T-helper 2 cell treated with Interferon-gamma antibody and Interleukin-4, amounts not matched to agents 100 ng/mL and 5 ng/mL, for 36 hours (primary cell): Measurements from ENCODE around the gene EGR1. TPM values are rescaled to one million over a fixed set of nuclear protein-coding genes. Genes with fewer than 3 reads are reported as not detected.

Source experiments
- intact Hi-C: fragments of 100-400 bp; cut with micrococcal nuclease; formaldehyde crosslinking; loops from one replicate; pipeline ENCODE4 v1.15.1; 2023
- total RNA-seq: library from RNA; stranded (reverse); gene quantifications from 2 replicates; pipeline ENCODE4 v1.2.3, GENCODE V29; 2022

EGR1 gene
- total RNA-seq: 7.5 TPM in 2 replicates

- intact Hi-C loops: loop anchor here (1.0 to 10.0 kb wide), 9 partner anchors 27 to 1099 kb away; partner anchors contain the start of genes FAM53C, HNRNPA0, HSPA9 and KIF20A
These were observed at the start of gene EGR1 for GRCh38 chr5:138465261-138466124. TSS of gene EGR1 (plus strand) at chr5:138465479. CDS start at chr5:138465762, 283 bp downstream.

DNA sequence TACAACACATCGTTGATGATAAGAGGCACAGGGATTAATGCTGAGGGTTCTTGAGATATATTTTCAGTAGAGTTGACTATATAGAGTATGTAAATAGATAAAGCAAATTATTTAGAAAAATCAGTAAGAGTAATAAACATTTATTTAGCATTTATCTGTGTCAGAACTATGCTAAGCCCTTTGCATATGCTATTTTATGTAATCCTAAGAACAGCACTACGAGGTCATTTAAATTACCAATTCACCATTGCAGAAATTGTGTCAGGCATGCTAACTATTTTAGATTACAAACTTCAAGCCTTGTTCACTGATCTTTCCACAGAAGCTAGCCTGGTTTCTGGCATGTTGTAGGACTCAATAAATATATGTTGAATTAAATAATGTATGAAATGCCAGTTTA, 46.8 kb upstream of the EGR1 start:
- intact Hi-C loops: no loop called here

DNA sequence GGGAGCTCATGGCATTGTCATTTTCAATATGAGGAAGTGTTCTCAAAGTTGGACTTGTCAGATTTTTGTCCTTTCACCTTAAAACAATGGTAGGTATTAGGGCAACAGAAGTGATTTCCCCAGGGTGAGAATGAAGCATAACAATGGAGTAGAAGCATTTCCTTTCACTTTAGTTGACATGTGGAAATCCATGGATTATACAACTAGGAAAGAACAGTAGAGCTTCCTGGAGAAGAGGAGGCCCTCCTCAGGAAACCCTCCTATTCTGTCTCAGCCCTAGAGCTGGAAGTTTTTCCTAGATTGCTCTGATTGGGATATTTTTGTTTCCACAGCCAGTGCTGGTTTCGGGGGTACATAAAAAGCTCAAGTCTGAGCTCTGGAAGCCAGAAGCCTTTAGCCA, 40.2 kb upstream of the EGR1 start:
- intact Hi-C loops: no loop called here

DNA sequence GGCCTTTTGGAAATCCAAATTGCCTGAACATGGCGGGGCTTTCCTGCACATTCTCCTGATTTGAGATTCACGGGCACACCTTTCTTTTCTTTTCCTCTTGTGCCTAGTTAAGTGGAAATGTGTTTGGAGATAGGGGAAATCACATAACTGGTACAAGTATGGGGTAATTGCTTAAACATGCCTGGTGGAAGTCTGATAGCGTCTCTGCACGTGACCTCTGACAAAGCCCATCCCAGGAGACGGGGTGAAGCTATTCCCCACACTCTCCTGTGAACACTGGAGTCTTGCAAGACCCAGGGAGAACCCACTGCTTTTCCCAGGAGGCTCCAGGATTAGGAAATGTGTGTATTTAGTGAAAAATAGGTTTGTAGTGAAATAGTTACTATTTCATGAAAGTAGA, 29.3 kb upstream of the EGR1 start:
- intact Hi-C loops: no loop called here

GRCh38 chr5:138438003-138438723, 27.1 kb upstream of the EGR1 start:
- intact Hi-C loops: loop anchor here (2.0 kb wide), 1 partner anchor 27 kb away; the partner anchor contains the start of gene EGR1

GRCh38 chr5:138438724-138439476, 26.4 kb upstream of the EGR1 start, which contains the start of gene REEP2:
TSS of gene REEP2 (plus strand) at chr5:138439057. CDS start at chr5:138439209, 152 bp downstream.
- intact Hi-C loops: loop anchor here (1.0 to 2.0 kb wide), 2 partner anchors 26 to 261 kb away; partner anchors contain the start of genes BRD8 and EGR1

DNA sequence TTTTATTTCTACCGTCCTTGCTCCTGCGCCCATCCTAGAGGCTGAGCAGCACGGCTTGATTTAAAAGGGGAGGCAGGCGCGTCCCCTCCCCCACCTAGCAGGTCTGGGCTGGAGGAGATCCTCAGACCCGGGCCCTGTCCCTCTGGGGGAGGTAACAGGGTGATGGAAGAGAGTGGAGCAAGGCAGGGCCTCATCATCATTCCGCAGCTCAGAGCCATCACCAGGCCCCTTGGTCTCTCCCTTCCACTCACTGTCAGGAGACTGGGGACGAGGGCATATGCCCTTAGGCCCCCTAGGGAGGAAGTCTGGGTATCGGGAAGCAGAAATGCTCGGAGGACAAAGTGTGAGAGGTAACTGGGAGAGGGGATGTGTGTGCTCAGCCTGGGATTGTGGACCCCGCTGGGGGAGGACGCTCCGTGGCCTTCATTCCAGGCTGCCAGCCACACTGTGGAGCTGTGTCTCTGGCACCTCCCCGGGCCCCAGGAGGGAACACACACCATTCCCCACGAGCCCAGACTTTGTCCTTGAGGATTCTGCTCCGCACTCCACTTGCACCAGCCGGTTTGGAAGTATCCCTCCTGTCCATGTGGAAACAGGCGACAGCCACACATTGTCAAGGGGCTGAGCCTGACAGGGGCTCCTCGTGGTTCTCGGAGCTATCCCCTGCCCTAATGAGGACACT, 25.7 kb upstream of the EGR1 start:
- intact Hi-C loops: loop anchor here (1.0 to 2.0 kb wide), 2 partner anchors 25 to 261 kb away; partner anchors contain the start of genes BRD8 and EGR1

DNA sequence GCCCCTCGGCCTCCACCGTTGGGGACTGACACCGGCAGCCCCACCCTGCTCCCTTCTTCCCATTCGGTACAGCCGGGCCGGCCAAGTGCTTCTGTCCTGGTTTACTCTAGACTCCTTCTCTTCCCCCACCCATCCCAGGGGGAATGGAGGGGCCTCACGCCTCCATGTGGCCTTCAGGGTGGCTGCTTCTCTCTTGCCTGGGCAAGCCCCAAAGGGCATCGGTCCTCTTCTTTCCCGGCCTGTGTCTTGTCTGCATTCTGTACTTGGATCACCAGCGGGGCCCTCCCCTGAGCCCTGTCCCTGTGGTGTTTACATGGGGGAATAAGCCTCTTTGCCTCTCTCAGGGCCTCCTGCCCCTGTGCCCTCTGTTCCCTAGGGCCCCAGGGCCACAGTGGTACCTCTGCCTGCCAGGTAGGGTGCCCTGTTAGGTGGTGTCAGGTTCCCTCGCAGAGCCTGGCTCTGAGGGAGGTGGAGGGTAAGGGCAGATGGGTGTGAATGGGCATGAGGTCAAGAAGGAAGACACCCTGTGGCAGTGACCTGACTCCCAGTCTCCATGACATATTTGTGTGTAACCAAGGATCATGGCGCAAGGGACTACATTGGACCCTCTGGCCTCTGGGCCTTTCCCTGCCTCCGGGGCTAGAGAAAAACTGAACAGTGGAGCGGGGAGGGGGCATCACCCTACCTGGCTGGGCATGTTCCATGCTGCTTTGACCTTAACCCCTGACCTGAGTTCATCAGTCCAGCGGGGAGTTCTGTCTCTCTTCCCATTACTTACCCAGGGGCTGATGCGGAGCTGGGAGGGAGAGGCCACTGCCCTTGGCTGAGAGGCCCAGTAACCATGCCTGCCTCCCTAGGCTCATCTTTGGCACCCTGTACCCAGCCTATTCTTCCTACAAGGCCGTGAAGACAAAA, 24.9 kb upstream of the EGR1 start:
- intact Hi-C loops: no loop called here

GRCh38 chr5:138441221-138441620, 24.1 kb upstream of the EGR1 start:
- intact Hi-C loops: no loop called here

- intact Hi-C loops: no loop called here
These were observed 21.1 kb upstream of the EGR1 start for GRCh38 chr5:138444078-138444773.

DNA sequence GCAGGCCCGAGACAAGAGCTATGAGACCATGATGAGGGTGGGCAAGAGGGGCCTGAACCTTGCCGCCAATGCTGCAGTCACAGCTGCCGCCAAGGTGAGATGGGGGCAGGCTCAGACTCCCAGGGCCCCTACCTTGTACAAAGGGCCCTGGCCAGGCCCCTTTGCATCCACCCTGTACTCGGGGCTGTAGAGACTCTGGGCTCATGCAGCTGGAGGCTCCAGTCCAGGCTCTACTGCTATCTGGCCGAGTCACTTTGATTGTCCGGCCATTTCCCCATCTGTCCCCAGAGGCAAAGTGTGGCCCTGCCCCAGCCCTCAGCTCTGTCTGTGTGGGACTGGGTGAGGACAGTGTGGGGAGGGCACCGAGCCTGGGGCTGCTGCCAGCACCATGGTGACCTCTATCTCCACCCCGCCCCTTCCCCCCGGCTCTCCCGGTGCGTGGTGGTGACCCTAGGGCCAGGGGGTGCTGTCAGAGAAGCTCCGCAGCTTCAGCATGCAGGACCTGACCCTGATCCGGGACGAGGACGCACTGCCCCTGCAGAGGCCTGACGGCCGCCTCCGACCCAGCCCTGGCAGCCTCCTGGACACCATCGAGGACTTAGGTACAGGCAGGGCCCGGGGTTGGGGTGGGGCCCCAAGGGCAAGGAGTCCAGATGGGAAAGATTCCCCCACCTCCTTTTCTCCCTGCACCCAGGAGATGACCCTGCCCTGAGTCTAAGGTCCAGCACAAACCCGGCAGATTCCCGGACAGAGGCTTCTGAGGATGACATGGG, 20.3 kb upstream of the EGR1 start:
- intact Hi-C loops: no loop called here

- intact Hi-C loops: no loop called here
These were observed 19.6 kb upstream of the EGR1 start for GRCh38 chr5:138445547-138446271.

DNA sequence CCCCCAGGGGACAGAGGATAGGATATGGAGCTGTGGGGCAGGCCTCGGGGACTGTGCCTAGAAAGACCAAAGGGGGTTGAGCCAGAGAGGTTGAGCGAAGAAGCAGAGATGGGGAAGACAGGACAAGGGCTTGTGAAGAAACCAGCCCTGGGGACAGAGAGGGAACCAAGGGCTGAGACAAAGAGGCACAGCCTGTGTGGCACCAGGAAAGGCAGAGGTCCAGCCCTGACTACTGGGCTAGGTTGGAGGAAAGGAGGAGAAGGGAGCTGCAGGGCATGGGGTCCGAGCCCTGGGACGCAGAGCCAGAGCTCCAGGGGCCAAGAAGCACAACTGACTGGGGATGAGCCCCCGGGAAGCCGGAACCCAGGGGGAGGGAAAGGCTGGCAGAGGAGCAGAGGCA, 17.2 kb upstream of the EGR1 start:
- intact Hi-C loops: no loop called here

GRCh38 chr5:138448481-138449398, 16.5 kb upstream of the EGR1 start:
- intact Hi-C loops: no loop called here

DNA sequence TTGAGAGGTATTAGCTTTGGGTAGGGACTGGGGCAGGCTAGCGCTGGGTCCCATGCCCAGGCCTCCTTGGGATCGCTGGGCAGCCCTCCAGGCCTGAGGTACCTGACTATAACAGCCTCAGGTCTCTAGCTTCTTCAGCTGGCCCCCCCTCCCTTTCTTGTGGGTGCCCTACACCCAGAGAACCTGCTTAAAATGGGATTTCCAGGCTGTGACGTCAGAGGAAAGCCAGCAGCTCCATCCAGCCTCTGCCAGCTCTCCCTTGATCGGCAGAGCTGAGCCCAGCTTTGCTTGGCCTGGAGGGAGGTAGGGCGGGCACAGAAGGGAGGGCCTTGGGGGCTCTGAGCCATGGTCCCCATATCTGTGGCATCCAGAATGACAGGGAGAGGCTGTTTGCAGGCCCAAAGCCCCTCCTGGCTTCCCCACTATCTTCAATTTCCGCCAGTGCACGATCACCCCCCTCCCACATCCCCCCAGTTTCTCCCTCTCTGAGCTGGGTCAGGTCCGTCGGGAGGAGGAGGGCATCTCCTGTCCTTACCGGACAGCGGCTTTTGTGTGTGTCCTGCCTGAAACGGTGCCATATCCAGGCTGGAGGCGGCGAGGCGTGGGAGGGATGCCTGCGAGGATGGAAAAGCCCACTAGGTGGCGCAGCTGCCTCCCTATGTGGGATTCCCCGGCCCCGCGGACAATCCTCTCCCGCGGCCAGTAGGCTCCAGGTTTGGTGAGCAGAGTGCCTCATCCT, 15.6 kb upstream of the EGR1 start:
- intact Hi-C loops: loop anchor here (1.0 kb wide), 1 partner anchor 54 kb away; no protein-coding TSS in a partner anchor

- intact Hi-C loops: loop anchor here (1.0 kb wide), 1 partner anchor 52 kb away; no protein-coding TSS in a partner anchor
These were observed 14.3 kb upstream of the EGR1 start for GRCh38 chr5:138450971-138451370.
